HEK293 (cell line): Measurements from ENCODE around the gene C9orf78.
A peak's percentile ranks its signal among the peaks of the same experiment; 100 is the strongest.

ENCODE experiments used
- CTCF ChIA-PET: fragments of 350-600 bp; formaldehyde crosslinking; extraction: SDS; loops from one replicate; lab custom pipeline; 2021; ENCODE audit warnings: antibody characterized with exemption; lab: Yijun Ruan, JAX
- POLR2A ChIA-PET: fragments of 300-600 bp; formaldehyde crosslinking; extraction: SDS; loops from one replicate; lab custom pipeline; 2020; ENCODE audit warnings: antibody characterized with exemption, inconsistent platforms; lab: Yijun Ruan, JAX
- H3K27ac ChIP-seq: fragments of 200-500 bp; sonication (Bioruptor generic); 2 replicates; pipeline ENCODE4 v1.5.1; 2014; ENCODE audit warnings: low read depth, low read length, control low read depth, inconsistent platforms; ENCODE audit errors: extremely low read depth
- H3K36me3 ChIP-seq, 2 experiments: fragments of 200-500 bp in 1 of 2; sonication (Bioruptor generic) in 1 of 2; 1 replicate in 1 of 2; 2 replicates in 1 of 2; pipeline ENCODE4 v1.5.1; 2014 to 2017; ENCODE audit warnings: inconsistent platforms in 2 of 2, low read length in 2 of 2; ENCODE audit not compliant: control insufficient read depth in 2 of 2, insufficient read depth in 1 of 2
- H3K4me1 ChIP-seq: fragments of 200-500 bp; sonication (Bioruptor generic); 2 replicates; pipeline ENCODE4 v1.5.1; 2014; ENCODE audit warnings: mild to moderate bottlenecking, low read length, inconsistent platforms; ENCODE audit not compliant: control insufficient read depth, insufficient read depth
- H3K4me3 ChIP-seq: 2 replicates; pipeline ENCODE4 v1.5.1; 2011; ENCODE audit warnings: low read depth, mild to moderate bottlenecking, control low read depth, low read length, moderate library complexity
- H3K9me3 ChIP-seq: fragments of 200-500 bp; sonication (Bioruptor generic); 2 replicates; pipeline ENCODE4 v1.5.1; 2014; ENCODE audit warnings: low read depth, low read length, inconsistent platforms; ENCODE audit not compliant: control insufficient read depth, insufficient read depth
- GLI4 ChIP-seq: fragments of 450-650 bp; formaldehyde crosslinking; IDR thresholded peaks from 2 replicates; pipeline ENCODE4 v1.5.1; 2016; ENCODE audit warnings: missing biosample characterization, missing genetic modification characterization
- GLIS1 ChIP-seq: fragments of 450-650 bp; formaldehyde crosslinking; IDR thresholded peaks from 2 replicates; pipeline ENCODE4 v1.5.1; 2016; ENCODE audit warnings: missing biosample characterization, missing genetic modification characterization
- KLF1 ChIP-seq: fragments of 450-650 bp; formaldehyde crosslinking; IDR thresholded peaks from 2 replicates; pipeline ENCODE4 v1.5.1; 2016; ENCODE audit warnings: missing biosample characterization, missing genetic modification characterization
- KLF17 ChIP-seq: fragments of 450-650 bp; formaldehyde crosslinking; IDR thresholded peaks from 2 replicates; pipeline ENCODE4 v1.5.1; 2016; ENCODE audit warnings: missing biosample characterization, missing genetic modification characterization
- PRDM1 ChIP-seq: fragments of 450-650 bp; formaldehyde crosslinking; IDR thresholded peaks from 2 replicates; pipeline ENCODE4; 2016; ENCODE audit warnings: missing biosample characterization, missing genetic modification characterization
- SP2 ChIP-seq: fragments of 450-650 bp; formaldehyde crosslinking; IDR thresholded peaks from 2 replicates; pipeline ENCODE4 v1.5.1; 2016; ENCODE audit warnings: missing biosample characterization, missing genetic modification characterization
- ZBTB48 ChIP-seq: fragments of 450-650 bp; formaldehyde crosslinking; IDR thresholded peaks from 2 replicates; pipeline ENCODE4 v1.5.1; 2016; ENCODE audit warnings: missing biosample characterization, missing genetic modification characterization
- ZNF121 ChIP-seq: fragments of 450-650 bp; formaldehyde crosslinking; IDR thresholded peaks from 2 replicates; pipeline ENCODE4 v1.5.1; 2016; ENCODE audit warnings: missing biosample characterization, missing genetic modification characterization
- ZNF24 ChIP-seq: fragments of 450-650 bp; formaldehyde crosslinking; IDR thresholded peaks from 2 replicates; pipeline ENCODE4 v1.5.1; 2016; ENCODE audit warnings: missing biosample characterization, missing genetic modification characterization
- ZNF266 ChIP-seq: fragments of 450-650 bp; formaldehyde crosslinking; IDR thresholded peaks from 2 replicates; pipeline ENCODE4 v1.5.1; 2016; ENCODE audit warnings: missing biosample characterization, missing genetic modification characterization, low read depth
- ZNF324 ChIP-seq: fragments of 450-650 bp; formaldehyde crosslinking; IDR thresholded peaks from 2 replicates; pipeline ENCODE4 v1.5.1; 2016; ENCODE audit warnings: missing biosample characterization, missing genetic modification characterization
- ZNF341 ChIP-seq: fragments of 450-650 bp; formaldehyde crosslinking; IDR thresholded peaks from 2 replicates; pipeline ENCODE4; 2016; ENCODE audit warnings: low read depth, missing biosample characterization, missing genetic modification characterization
- ZNF362 ChIP-seq: fragments of 450-650 bp; formaldehyde crosslinking; IDR thresholded peaks from 2 replicates; pipeline ENCODE4 v1.5.1; 2016; ENCODE audit warnings: missing biosample characterization, missing genetic modification characterization
- ZNF366 ChIP-seq: fragments of 450-650 bp; formaldehyde crosslinking; conservative IDR thresholded peaks from 2 replicates; pipeline ENCODE4 v1.5.1; 2016; ENCODE audit warnings: missing biosample characterization, missing genetic modification characterization
- ZNF473 ChIP-seq: fragments of 450-650 bp; formaldehyde crosslinking; IDR thresholded peaks from 2 replicates; pipeline ENCODE4 v1.5.1; 2017; ENCODE audit warnings: missing biosample characterization, missing genetic modification characterization
- ZNF658 ChIP-seq: fragments of 450-650 bp; formaldehyde crosslinking; IDR thresholded peaks from 2 replicates; pipeline ENCODE4; 2016; ENCODE audit warnings: missing biosample characterization, missing genetic modification characterization
- ZNF704 ChIP-seq: fragments of 450-650 bp; formaldehyde crosslinking; IDR thresholded peaks from 2 replicates; pipeline ENCODE4 v1.5.1; 2016; ENCODE audit warnings: missing biosample characterization, missing genetic modification characterization
- ZNF707 ChIP-seq: fragments of 450-650 bp; formaldehyde crosslinking; IDR thresholded peaks from 2 replicates; pipeline ENCODE4 v1.5.1; 2016; ENCODE audit warnings: missing biosample characterization, missing genetic modification characterization
- ZNF791 ChIP-seq: fragments of 450-650 bp; formaldehyde crosslinking; IDR thresholded peaks from 2 replicates; pipeline ENCODE4 v1.5.1; 2016; ENCODE audit warnings: missing biosample characterization, missing genetic modification characterization
- ZNF843 ChIP-seq: fragments of 450-650 bp; formaldehyde crosslinking; IDR thresholded peaks from 2 replicates; pipeline ENCODE4 v1.5.1; 2016; ENCODE audit warnings: missing biosample characterization, missing genetic modification characterization

Gene C9orf78

GRCh38 chr9:129779560-129780190 is 55.4 kb downstream of the C9orf78 start:
- no peaks in the 10 kb centered on the region for H3K36me3 ChIP-seq
- no peaks in the 10 kb centered on the region for H3K9me3 ChIP-seq
- POLR2A ChIA-PET = interaction anchor here (0.6 kb wide), 1 partner anchor 11 kb away, joined by 7 read pairs; no protein-coding TSS in a partner anchor
- no peaks in the 10 kb centered on the region for H3K4me1 ChIP-seq
- H3K27ac ChIP-seq = no peak overlapping the region
- TF ChIP-seq ZNF324 (tag by site-specific recombination) = no peak
- no peak for TF ChIP-seq SP2 (tag by site-specific recombination)
- TF ChIP-seq ZNF341 (tag by site-specific recombination) = no peak
- peak; percentile 14; the same call in 1 of the 2 replicates for TF ChIP-seq ZNF266 (tag by site-specific recombination)
- TF ChIP-seq ZBTB48 (tag by site-specific recombination) = no peak
- no peak for TF ChIP-seq ZNF362 (tag by site-specific recombination)
- TF ChIP-seq ZNF704 (tag by site-specific recombination) = no peak
- TF ChIP-seq ZNF791 = peak; percentile 50; the same call in 1 of the 2 replicates
- no peak for TF ChIP-seq GLI4
- TF ChIP-seq KLF17 = no peak
- TF ChIP-seq ZNF473 = no peak
- no peak for TF ChIP-seq ZNF658 (tag by site-specific recombination)
- TF ChIP-seq PRDM1 (tag by site-specific recombination) = peak; percentile 82
- peak; percentile 99 for TF ChIP-seq ZNF366
- CTCF ChIA-PET = interaction anchor here (1.5 to 8.8 kb wide), 3 partner anchors 41 to 155 kb away, joined by 5 to 220 read pairs (median 57); no protein-coding TSS in a partner anchor
- no peak overlapping the region for H3K4me3 ChIP-seq

GRCh38 chr9:129778469-129778868 is 56.6 kb downstream of the C9orf78 start:
- ChIA-PET POLR2A (no interaction called here), CTCF (interaction anchor here (0.9 to 4.7 kb wide), 5 partner anchors 23 to 139 kb away, joined by 3 to 57 read pairs (median 19); partner anchors contain the start of gene ASB6)
- no peak overlapping the region for H3K4me3 ChIP-seq
- H3K36me3 ChIP-seq = no peaks in the 10 kb centered on the region
- no peaks in the 10 kb centered on the region for H3K4me1 ChIP-seq
- H3K9me3 ChIP-seq = no peaks in the 10 kb centered on the region
- TF ChIP-seq ZNF121 (tag by site-specific recombination) = peak; percentile 94
- TF ChIP-seq ZNF707 (tag by site-specific recombination) = no peak
- no peak overlapping the region for H3K27ac ChIP-seq

- no peaks in the 10 kb centered on the region for H3K9me3 ChIP-seq
- no peak overlapping the region for H3K27ac ChIP-seq
- no peaks in the 10 kb centered on the region for H3K36me3 ChIP-seq
- POLR2A ChIA-PET = interaction anchor here (1.1 to 2.2 kb wide), 6 partner anchors 13 to 134 kb away, joined by 3 to 17 read pairs (median 6); no protein-coding TSS in a partner anchor
- CTCF ChIA-PET = interaction anchor here (0.6 to 4.7 kb wide), 16 partner anchors 10 to 646 kb away, joined by 3 to 57 read pairs (median 5); no protein-coding TSS in a partner anchor
- no peak overlapping the region for H3K4me3 ChIP-seq
- no peaks in the 10 kb centered on the region for H3K4me1 ChIP-seq
- TF ChIP-seq KLF17 = peak; percentile 59; the same call in 1 of the 2 replicates
- TF ChIP-seq ZNF24 (tag by site-specific recombination) = no peak; the same call in 1 of the 2 replicates
- no peak for TF ChIP-seq GLIS1 (tag by site-specific recombination)
- TF ChIP-seq ZNF843 = no peak
- TF ChIP-seq KLF1 (tag by site-specific recombination) = peak; percentile 82
Observed at GRCh38 chr9:129777769-129778130, 57.3 kb downstream of the C9orf78 start.
